GM23338 (cell line): ENCODE data around the gene FBRSL1.

Experiments
- TF ChIP-seq, protein P1 (sequence below), 2 experiments: fragments of 200-600 bp in 1 of 2; sonication (generic) in 1 of 2; conservative IDR thresholded peaks; 2 replicates each; pipeline versions ENCODE4 v1.5.1 to v1.6.1; 2016 to 2017; ENCODE audit warnings: antibody characterized with exemption in 2 of 2, low read depth in 2 of 2, mild to moderate bottlenecking in 2 of 2, moderate library complexity in 1 of 2
- TF ChIP-seq, protein P2 (sequence below): IDR thresholded peaks from one replicate; pipeline ENCODE4 v1.6.1; 2018; ENCODE audit warnings: antibody characterized with exemption; ENCODE audit not compliant: unreplicated experiment

DNA sequence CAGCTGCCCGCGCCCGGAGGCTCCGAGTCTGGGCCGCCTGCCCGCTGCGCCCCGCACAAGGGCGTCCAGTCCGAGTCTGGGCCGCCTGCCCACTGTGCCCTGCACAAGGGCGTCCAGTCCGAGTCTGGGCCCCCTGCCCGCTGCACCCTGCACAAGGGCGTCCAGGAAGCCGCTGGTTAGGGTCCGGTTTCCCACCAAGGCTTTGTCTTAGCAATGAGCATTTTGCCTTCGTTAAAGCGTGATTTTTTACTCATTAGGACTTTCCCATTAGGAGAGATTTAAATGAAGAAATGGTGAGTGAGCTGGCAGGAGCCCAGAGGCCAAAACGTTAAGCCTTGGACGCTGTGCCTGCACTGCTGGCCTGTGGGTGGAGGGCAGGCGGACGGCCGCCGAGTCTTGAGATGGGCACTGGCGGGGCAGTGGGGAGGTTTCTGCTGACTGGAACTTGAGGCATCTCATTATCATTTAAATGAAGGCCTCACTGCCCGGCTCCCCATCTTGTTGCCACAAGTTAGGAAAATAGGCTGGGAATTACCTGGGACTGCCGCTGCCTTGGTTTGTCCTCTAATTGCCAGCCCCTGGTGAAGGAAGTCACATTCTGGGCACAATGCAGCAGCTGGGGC, 36.0 kb downstream of the FBRSL1 start:
- TF ChIP-seq, protein P1, sequence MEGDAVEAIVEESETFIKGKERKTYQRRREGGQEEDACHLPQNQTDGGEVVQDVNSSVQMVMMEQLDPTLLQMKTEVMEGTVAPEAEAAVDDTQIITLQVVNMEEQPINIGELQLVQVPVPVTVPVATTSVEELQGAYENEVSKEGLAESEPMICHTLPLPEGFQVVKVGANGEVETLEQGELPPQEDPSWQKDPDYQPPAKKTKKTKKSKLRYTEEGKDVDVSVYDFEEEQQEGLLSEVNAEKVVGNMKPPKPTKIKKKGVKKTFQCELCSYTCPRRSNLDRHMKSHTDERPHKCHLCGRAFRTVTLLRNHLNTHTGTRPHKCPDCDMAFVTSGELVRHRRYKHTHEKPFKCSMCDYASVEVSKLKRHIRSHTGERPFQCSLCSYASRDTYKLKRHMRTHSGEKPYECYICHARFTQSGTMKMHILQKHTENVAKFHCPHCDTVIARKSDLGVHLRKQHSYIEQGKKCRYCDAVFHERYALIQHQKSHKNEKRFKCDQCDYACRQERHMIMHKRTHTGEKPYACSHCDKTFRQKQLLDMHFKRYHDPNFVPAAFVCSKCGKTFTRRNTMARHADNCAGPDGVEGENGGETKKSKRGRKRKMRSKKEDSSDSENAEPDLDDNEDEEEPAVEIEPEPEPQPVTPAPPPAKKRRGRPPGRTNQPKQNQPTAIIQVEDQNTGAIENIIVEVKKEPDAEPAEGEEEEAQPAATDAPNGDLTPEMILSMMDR (conservative IDR thresholded peaks at IDR 0.05; ENCODE audit: low read depth in 2 of 2): no peak
- TF ChIP-seq, protein P2, sequence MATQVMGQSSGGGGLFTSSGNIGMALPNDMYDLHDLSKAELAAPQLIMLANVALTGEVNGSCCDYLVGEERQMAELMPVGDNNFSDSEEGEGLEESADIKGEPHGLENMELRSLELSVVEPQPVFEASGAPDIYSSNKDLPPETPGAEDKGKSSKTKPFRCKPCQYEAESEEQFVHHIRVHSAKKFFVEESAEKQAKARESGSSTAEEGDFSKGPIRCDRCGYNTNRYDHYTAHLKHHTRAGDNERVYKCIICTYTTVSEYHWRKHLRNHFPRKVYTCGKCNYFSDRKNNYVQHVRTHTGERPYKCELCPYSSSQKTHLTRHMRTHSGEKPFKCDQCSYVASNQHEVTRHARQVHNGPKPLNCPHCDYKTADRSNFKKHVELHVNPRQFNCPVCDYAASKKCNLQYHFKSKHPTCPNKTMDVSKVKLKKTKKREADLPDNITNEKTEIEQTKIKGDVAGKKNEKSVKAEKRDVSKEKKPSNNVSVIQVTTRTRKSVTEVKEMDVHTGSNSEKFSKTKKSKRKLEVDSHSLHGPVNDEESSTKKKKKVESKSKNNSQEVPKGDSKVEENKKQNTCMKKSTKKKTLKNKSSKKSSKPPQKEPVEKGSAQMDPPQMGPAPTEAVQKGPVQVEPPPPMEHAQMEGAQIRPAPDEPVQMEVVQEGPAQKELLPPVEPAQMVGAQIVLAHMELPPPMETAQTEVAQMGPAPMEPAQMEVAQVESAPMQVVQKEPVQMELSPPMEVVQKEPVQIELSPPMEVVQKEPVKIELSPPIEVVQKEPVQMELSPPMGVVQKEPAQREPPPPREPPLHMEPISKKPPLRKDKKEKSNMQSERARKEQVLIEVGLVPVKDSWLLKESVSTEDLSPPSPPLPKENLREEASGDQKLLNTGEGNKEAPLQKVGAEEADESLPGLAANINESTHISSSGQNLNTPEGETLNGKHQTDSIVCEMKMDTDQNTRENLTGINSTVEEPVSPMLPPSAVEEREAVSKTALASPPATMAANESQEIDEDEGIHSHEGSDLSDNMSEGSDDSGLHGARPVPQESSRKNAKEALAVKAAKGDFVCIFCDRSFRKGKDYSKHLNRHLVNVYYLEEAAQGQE: no peak
